ENCODE data around the gene TMBIM1.

DNA sequence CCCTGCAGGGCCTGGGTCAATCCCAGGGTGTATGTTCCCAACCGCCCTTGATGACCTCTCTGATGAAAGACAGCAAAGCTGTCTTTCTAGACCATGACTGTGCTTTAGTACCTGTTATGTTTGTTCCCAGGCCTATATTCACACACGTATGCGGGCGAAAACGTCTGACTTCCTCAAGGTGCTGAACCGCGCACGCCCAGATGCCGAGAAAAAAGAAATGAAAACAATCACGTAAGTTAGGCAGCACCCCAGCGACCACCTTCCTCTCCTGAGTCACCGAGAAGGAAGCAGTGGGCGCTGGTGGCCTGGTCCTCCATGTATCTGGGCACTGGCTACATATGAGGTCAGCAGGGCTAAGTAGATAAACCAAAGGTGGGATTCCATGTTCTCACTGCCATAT is 42.6 kb downstream of the TMBIM1 start:
- TF ChIP-seq CTCF (IDR thresholded peaks at IDR 0.05; ENCODE audit: low read length) (no peak), EZH2 (IDR thresholded peaks at IDR 0.05; ENCODE audit: borderline replicate concordance, low read length) (no peak)
